Stimulated activated effector memory CD8-positive, alpha-beta T cell treated with anti-CD3 and anti-CD28 coated beads, Interleukin-12 subunit alpha, Interleukin-12 subunit beta, amount 100 ng/mL, for 72 hours (primary cell): ENCODE results near the gene PDE2A.

Experiments used
- ATAC-seq: fragments of 150-1000 bp; cut with Tn5 transposase; 2 replicates; pipeline ENCODE4 v1.10.0; 2021
- DNase-seq, 2 donors: peaks; one replicate each; pipeline ENCODE4 v3.0.0; 2021 to 2022; ENCODE audit warnings: low spot score in 2 of 2
- H3K27ac Mint-ChIP-seq: one replicate; pipeline ENCODE4 v1.8.0; 2022; ENCODE audit warnings: mild to moderate bottlenecking, mixed read lengths
- H3K36me3 Mint-ChIP-seq: one replicate; pipeline ENCODE4 v1.8.0; 2022; ENCODE audit warnings: mild to moderate bottlenecking, mixed read lengths
- H3K4me1 Mint-ChIP-seq: one replicate; pipeline ENCODE4 v1.8.0; 2022; ENCODE audit warnings: mixed read lengths
- H3K4me3 Mint-ChIP-seq: one replicate; pipeline ENCODE4 v1.8.0; 2022; ENCODE audit warnings: mild to moderate bottlenecking, mixed read lengths
- H3K9me3 Mint-ChIP-seq: one replicate; pipeline ENCODE4 v1.8.0; 2022; ENCODE audit warnings: mixed read lengths

The PDE2A gene

DNA sequence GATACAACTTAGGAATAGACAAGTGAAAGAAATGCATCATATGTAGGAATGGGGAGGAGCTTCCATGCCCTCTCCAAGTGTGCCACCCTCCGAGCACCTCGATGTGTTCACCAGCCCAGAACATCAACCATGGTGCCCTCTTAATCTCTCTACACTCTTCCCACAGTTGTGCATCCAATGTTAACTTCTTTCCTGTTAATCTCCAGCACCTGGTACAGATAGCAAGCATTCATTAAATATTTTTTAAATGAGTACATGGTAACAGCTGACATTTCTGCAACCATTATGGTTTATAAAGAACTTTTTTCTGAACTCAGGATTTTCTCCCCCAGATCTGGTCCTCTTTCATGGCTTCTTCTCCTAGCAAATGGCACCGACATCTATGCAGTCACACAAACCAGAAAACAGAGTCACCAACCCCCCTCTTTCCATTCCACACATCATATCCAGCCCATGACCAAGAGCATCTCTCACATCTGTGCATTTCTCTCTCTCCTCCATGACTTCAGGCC is 121.8 kb downstream of the PDE2A start:
- ATAC-seq (no peak), DNase-seq (no peak)
- Mint-ChIP-seq H3K4me1 (peaks cover 20% of the 10 kb centered on the region), H3K9me3 (no peaks in the 10 kb centered on the region), H3K27ac (no peak overlapping the region), H3K36me3 (no peaks in the 10 kb centered on the region), H3K4me3 (no peak overlapping the region)

- Mint-ChIP-seq H3K4me1 (peaks cover 20% of the 10 kb centered on the region), H3K27ac (no peak overlapping the region), H3K36me3 (no peaks in the 10 kb centered on the region), H3K9me3 (no peaks in the 10 kb centered on the region), H3K4me3 (no peak overlapping the region)
- ATAC-seq (no peak), DNase-seq (no peak)
Measured at GRCh38 chr11:72551571-72551970, 122.7 kb downstream of the PDE2A start.

DNA sequence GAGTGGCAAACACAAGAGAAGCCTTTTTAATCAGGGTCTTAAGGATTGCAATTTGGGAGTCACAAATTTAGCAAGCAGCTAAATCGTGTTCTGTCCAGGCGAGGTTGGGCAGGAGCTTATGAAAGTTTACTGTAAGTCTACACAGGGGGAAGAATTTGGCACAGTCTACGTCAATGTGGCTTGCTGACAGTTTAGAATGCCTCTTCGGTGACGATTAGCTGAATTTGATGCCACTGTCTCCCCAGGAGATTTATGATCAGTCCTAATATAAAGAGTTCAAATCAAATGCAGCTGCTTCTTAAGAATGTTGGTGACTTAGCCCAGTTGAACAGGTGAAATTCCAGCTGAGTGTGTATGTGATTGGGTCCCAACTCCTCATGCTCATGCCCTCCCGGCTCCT is 125.8 kb downstream of the PDE2A start:
- ATAC-seq: no peak
- Mint-ChIP-seq H3K4me3 (no peak overlapping the region), H3K9me3 (no peaks in the 10 kb centered on the region), H3K27ac (no peak overlapping the region), H3K4me1 (peaks cover 13% of the 10 kb centered on the region), H3K36me3 (no peaks in the 10 kb centered on the region)
- DNase-seq: no peak

GRCh38 chr11:72546866-72547265 is 127.4 kb downstream of the PDE2A start:
- no peak for DNase-seq
- ATAC-seq: no peak
- no peaks in the 10 kb centered on the region for H3K36me3 Mint-ChIP-seq
- H3K27ac Mint-ChIP-seq: no peak overlapping the region
- no peaks in the 10 kb centered on the region for H3K9me3 Mint-ChIP-seq
- H3K4me1 Mint-ChIP-seq: peaks cover 4% of the 10 kb centered on the region
- no peak overlapping the region for H3K4me3 Mint-ChIP-seq

DNA sequence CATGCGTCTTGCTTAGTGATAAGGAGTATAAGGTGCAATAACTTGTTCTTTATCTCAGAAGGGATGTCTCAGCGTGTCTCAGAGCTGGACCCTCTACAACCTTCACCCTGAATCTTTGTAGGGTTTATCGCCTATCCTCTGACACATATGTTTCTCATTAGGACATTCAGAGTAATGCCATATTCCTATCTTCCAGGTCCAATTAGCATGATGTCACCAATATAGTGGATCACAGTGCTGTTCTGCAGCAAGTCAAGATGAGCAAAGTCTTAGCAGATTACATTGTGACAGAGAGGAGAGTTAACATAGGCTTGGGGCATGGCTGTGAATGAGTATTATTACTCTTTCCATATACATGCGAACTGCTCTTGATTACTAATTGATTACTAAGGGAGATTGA is 129.6 kb downstream of the PDE2A start:
- Mint-ChIP-seq H3K36me3 (no peaks in the 10 kb centered on the region), H3K4me1 (peaks cover 4% of the 10 kb centered on the region), H3K9me3 (no peaks in the 10 kb centered on the region), H3K27ac (no peak overlapping the region), H3K4me3 (no peak overlapping the region)
- no peak for DNase-seq
- ATAC-seq: no peak

DNA sequence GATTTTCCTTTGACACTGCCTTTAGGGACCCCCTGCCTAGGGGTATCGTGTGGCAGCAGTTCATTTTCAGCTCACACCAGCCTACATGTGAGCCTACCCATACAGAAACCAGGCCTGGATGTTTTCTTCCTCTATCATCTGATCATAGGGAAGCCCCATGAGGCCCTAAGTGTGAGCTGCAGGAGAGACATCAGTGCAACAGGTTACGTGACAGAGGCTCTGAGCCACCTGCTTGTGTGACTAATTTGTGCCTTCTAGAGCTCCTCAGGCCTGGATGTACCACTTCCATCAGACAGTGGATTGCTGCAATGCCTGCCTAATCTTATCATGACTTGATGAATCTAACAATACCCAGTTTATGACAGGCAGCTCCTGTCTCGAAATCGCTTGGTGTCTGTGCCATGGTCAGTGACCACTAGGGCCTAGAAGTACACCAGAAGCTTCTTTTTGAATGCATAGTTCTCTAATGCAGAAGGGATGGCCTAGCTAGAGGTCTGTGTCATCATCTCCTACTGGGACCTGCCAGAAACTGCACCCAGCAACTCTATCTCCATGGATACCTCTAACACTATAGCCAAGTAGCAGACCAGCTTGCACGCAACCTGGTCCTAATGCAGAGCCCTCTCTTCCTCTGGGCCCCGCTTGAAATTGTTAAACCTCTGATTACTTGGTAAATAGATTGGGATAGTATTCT is 130.2 kb downstream of the PDE2A start:
- Mint-ChIP-seq H3K27ac (no peak overlapping the region), H3K4me1 (peaks cover 4% of the 10 kb centered on the region), H3K9me3 (no peaks in the 10 kb centered on the region), H3K4me3 (no peak overlapping the region), H3K36me3 (no peaks in the 10 kb centered on the region)
- ATAC-seq: no peak
- no peak for DNase-seq

GRCh38 chr11:72541257-72541974 is 132.8 kb downstream of the PDE2A start:
- H3K9me3 Mint-ChIP-seq: no peaks in the 10 kb centered on the region
- no peak for DNase-seq
- no peak overlapping the region for H3K27ac Mint-ChIP-seq
- no peaks in the 10 kb centered on the region for H3K36me3 Mint-ChIP-seq
- peaks cover 4% of the 10 kb centered on the region for H3K4me1 Mint-ChIP-seq
- ATAC-seq: no peak
- H3K4me3 Mint-ChIP-seq: no peak overlapping the region

- no peaks in the 10 kb centered on the region for H3K9me3 Mint-ChIP-seq
- H3K4me1 Mint-ChIP-seq: no peaks in the 10 kb centered on the region
- no peak for DNase-seq
- H3K36me3 Mint-ChIP-seq: no peaks in the 10 kb centered on the region
- no peak overlapping the region for H3K27ac Mint-ChIP-seq
- ATAC-seq: no peak
- no peak overlapping the region for H3K4me3 Mint-ChIP-seq
Measured at GRCh38 chr11:72537051-72537450, 137.2 kb downstream of the PDE2A start.

DNA sequence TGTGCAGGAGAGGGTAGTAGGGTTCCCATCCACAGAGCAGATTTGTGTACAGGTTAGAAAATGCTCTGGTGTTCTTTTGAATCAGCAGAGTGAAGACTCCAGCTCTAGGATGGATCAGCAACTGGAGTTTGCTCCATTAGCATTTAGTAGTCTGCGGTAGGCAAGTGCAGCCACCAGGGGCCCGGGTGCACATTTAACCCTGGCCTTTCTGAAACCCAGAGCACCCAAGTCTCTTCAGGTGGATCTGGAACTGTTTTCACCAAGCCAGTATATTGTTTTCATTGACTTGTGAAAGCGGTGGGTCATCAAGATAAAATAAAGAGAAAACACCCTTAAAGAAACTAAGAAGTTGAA is 139.1 kb downstream of the PDE2A start:
- no peaks in the 10 kb centered on the region for H3K9me3 Mint-ChIP-seq

GRCh38 chr11:72534371-72535193 is 139.6 kb downstream of the PDE2A start:
- ATAC-seq (no peak), DNase-seq (no peak)
- Mint-ChIP-seq H3K36me3 (no peaks in the 10 kb centered on the region), H3K4me3 (no peak overlapping the region), H3K9me3 (no peaks in the 10 kb centered on the region), H3K27ac (no peak overlapping the region), H3K4me1 (no peaks in the 10 kb centered on the region)

More for the DNA sequence above, 139.1 kb downstream of the PDE2A start:
- no peaks in the 10 kb centered on the region for H3K4me1 Mint-ChIP-seq
- H3K27ac Mint-ChIP-seq: no peak overlapping the region
- ATAC-seq: no peak
- no peaks in the 10 kb centered on the region for H3K36me3 Mint-ChIP-seq
- H3K4me3 Mint-ChIP-seq: no peak overlapping the region
- DNase-seq: no peak

DNA sequence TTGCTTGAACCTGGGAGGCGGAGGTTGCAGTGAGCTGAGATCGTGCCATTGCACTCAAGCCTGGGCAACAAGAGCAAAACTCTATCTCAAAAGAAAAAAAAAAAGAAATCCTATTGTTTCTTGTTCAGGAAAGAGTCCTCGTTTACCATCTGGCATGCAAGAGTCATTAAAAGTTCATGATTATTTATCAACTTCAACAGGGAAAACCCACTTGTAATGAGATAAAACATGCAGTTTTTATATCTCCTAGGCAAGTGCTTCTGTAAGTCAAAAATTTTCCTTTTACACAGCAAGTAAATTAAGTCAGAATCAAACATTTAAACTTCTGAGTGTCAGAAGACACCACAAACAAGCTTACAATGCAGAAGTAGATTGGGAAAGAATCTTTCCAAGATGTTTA is 145.2 kb downstream of the PDE2A start:
- no peak overlapping the region for H3K4me3 Mint-ChIP-seq
- no peaks in the 10 kb centered on the region for H3K36me3 Mint-ChIP-seq
- no peaks in the 10 kb centered on the region for H3K9me3 Mint-ChIP-seq
- H3K4me1 Mint-ChIP-seq: peaks cover 6% of the 10 kb centered on the region
- no peak overlapping the region for H3K27ac Mint-ChIP-seq
- no peak for ATAC-seq
- DNase-seq: no peak

DNA sequence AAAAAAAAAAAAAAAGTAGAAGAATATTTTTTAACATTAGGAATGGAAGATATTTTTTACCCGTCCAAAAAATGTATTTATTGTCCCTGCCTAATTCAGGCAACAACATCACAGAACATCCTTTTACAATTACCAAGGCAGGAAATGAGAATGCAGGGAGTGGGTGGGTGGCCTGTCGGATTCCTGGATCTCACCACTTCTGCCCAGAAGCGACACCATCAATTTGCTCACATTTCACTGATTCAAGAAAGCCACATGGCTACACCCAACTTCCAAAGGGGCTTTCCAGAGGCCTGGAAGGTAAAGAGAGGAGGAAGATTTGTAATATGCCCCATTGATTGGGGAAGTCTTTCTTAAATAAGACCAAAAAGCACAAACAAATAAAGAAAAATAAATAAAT is 146.1 kb downstream of the PDE2A start:
- Mint-ChIP-seq H3K27ac (no peak overlapping the region), H3K4me1 (peaks cover 11% of the 10 kb centered on the region), H3K4me3 (no peak overlapping the region), H3K36me3 (no peaks in the 10 kb centered on the region), H3K9me3 (no peaks in the 10 kb centered on the region)
- no peak for ATAC-seq
- no peak for DNase-seq
